GM12892 (cell line): ENCODE measurements around the gene CHST7.

Experiments
- POLR2A ChIP-seq: IDR thresholded peaks from 2 replicates; pipeline ENCODE4 v1.6.1; 2011; ENCODE audit warnings: low read depth, low read length, control low read depth
- POLR2AphosphoS5 ChIP-seq: IDR thresholded peaks from 2 replicates; pipeline ENCODE4 v1.6.1; 2011; ENCODE audit warnings: low read depth, low read length, control low read depth

DNA sequence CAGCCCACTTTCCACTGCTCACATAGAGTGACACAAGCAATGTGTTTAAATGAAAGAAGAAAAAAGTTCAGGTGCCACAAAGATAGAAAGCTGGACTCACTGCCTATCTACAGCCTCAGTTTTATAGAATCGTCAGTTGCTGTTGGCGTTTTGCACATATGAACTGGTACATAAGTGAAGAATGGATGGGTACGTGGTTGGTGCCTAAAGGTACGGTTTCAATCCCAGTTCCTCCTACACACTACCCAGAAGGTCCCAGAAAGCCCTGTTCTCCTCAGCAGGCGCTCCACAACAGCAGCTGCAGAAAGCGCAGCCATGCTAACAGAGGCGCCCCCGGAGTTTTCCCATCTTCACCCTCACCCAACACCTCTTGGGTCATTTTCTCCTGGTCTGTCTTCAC is 23.6 kb downstream of the CHST7 start:
- TF ChIP-seq POLR2AphosphoS5 (no peak), POLR2A (no peak)
